ENCODE data around the gene CASP7. TPM values are rescaled to one million over a fixed set of nuclear protein-coding genes. Genes with fewer than 3 reads are reported as not detected.

Gene CASP7
- total and polyA plus RNA-seq, 2 donors (not counting 1 experiment from before 2014, with no cell fraction given): 5.7 to 23.9 TPM

- ChIA-PET POLR2A (no interaction called here), CTCF (no interaction called here)
- Mint-ChIP-seq H3K4me3 (no peak overlapping the region), H3K4me1 (no peaks in the 10 kb centered on the region), H3K9me3 (ENCODE audit: insufficient read depth) (no peaks in the 10 kb centered on the region), H3K27me3 (peaks cover 17% of the 10 kb centered on the region), H3K27ac (no peak overlapping the region)
- WGBS (ENCODE audit: insufficient coverage): 69% methylated on average over 2 of the region's 2 CpGs
- Histone ChIP-seq H3K9ac (ENCODE audit: low read length) (no peak overlapping the region), H3K27me3 (replicated peaks in 1 of 4; ENCODE audit: control extremely low read depth in 1 of 4, control insufficient read depth in 3 of 4, insufficient read depth in 4 of 4, low read length in 3 of 4) (no peaks in the 10 kb centered on the region), H3K79me2 (ENCODE audit: control insufficient read depth, insufficient read depth, low read length) (no peaks in the 10 kb centered on the region), H3K4me3 (ENCODE audit: control extremely low read depth in 1 of 5, extremely low read depth in 1 of 5, insufficient read depth in 1 of 5, low read depth in 2 of 5, low read length in 4 of 5) (no peak overlapping the region), H2AFZ (ENCODE audit: insufficient read depth, low read depth, low read length, poor library complexity, severe bottlenecking) (no peak overlapping the region), H3K27ac (ENCODE audit: low read length in 2 of 2) (no peak overlapping the region), H3K36me3 (replicated peaks in 1 of 2; ENCODE audit: control extremely low read depth in 1 of 2, control insufficient read depth in 1 of 2, extremely low read depth in 1 of 2, insufficient read depth in 2 of 2, low read length in 1 of 2) (no peaks in the 10 kb centered on the region), H4K20me1 (ENCODE audit: control insufficient read depth, insufficient read depth, low read length, poor library complexity, severe bottlenecking) (no peaks in the 10 kb centered on the region), H3K9me3 (ENCODE audit: control extremely low read depth in 1 of 3, control insufficient read depth in 2 of 3, insufficient read depth in 1 of 3, low read length in 2 of 3) (no peaks in the 10 kb centered on the region), H3K4me2 (replicated peaks; ENCODE audit: low read depth, low read length, poor library complexity, severe bottlenecking) (no peak overlapping the region), H3K4me1 (ENCODE audit: control insufficient read depth in 2 of 2, insufficient read depth in 2 of 2, low read length in 2 of 2) (no peaks in the 10 kb centered on the region)
- ATAC-seq (ENCODE audit: low read depth): no peak
- DNase-seq: no peak
- intact Hi-C loops (cut with micrococcal nuclease): no loop called here
- TF ChIP-seq, protein P1, sequence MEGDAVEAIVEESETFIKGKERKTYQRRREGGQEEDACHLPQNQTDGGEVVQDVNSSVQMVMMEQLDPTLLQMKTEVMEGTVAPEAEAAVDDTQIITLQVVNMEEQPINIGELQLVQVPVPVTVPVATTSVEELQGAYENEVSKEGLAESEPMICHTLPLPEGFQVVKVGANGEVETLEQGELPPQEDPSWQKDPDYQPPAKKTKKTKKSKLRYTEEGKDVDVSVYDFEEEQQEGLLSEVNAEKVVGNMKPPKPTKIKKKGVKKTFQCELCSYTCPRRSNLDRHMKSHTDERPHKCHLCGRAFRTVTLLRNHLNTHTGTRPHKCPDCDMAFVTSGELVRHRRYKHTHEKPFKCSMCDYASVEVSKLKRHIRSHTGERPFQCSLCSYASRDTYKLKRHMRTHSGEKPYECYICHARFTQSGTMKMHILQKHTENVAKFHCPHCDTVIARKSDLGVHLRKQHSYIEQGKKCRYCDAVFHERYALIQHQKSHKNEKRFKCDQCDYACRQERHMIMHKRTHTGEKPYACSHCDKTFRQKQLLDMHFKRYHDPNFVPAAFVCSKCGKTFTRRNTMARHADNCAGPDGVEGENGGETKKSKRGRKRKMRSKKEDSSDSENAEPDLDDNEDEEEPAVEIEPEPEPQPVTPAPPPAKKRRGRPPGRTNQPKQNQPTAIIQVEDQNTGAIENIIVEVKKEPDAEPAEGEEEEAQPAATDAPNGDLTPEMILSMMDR (IDR thresholded peaks at IDR 0.05): no peak
- TF ChIP-seq EZH2 (IDR thresholded peaks at IDR 0.05; ENCODE audit: borderline replicate concordance, insufficient read depth, low read depth, low read length, poor library complexity, severe bottlenecking): no peak
Measured at GRCh38 chr10:113656896-113657295, 22.8 kb upstream of the CASP7 start.

DNA sequence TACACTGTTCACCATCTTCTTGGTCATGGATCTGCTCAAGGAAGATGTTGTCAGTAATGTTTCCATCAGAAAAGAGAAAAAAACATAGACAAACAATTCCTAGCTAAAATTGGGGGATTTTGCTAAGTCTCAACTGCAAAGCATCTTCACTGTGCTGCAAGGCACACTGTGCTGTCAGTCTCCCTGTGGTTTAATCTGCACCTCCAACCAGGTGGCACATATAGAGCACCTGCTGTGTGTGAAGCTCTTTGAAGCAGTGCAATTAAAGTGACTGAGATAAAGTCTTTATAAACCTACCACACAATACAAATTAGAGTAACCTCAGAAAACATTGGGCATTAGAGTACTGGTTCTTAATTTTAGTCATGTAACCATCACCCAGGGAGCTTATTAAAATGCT is 22.2 kb upstream of the CASP7 start:
- Histone ChIP-seq H3K79me2 (ENCODE audit: control insufficient read depth, insufficient read depth, low read length) (no peaks in the 10 kb centered on the region), H3K27me3 (replicated peaks in 1 of 4; ENCODE audit: control extremely low read depth in 1 of 4, control insufficient read depth in 3 of 4, insufficient read depth in 4 of 4, low read length in 3 of 4) (no peaks in the 10 kb centered on the region), H2AFZ (ENCODE audit: insufficient read depth, low read depth, low read length, poor library complexity, severe bottlenecking) (no peak overlapping the region), H3K36me3 (replicated peaks in 1 of 2; ENCODE audit: control extremely low read depth in 1 of 2, control insufficient read depth in 1 of 2, extremely low read depth in 1 of 2, insufficient read depth in 2 of 2, low read length in 1 of 2) (no peaks in the 10 kb centered on the region), H3K27ac (ENCODE audit: low read length in 2 of 2) (no peak overlapping the region), H3K4me2 (replicated peaks; ENCODE audit: low read depth, low read length, poor library complexity, severe bottlenecking) (no peak overlapping the region), H4K20me1 (ENCODE audit: control insufficient read depth, insufficient read depth, low read length, poor library complexity, severe bottlenecking) (no peaks in the 10 kb centered on the region), H3K9ac (ENCODE audit: low read length) (no peak overlapping the region), H3K4me1 (ENCODE audit: control insufficient read depth in 2 of 2, insufficient read depth in 2 of 2, low read length in 2 of 2) (no peaks in the 10 kb centered on the region), H3K9me3 (ENCODE audit: control extremely low read depth in 1 of 3, control insufficient read depth in 2 of 3, insufficient read depth in 1 of 3, low read length in 2 of 3) (no peaks in the 10 kb centered on the region), H3K4me3 (ENCODE audit: control extremely low read depth in 1 of 5, extremely low read depth in 1 of 5, insufficient read depth in 1 of 5, low read depth in 2 of 5, low read length in 4 of 5) (no peak overlapping the region)
- H3K27ac Mint-ChIP-seq: no peak overlapping the region
- ATAC-seq (ENCODE audit: low read depth) (no peak), DNase-seq (no peak)
- H3K27me3 Mint-ChIP-seq: peaks cover 15% of the 10 kb centered on the region
- POLR2A ChIA-PET: no interaction called here
- CTCF ChIA-PET: no interaction called here
- no peak overlapping the region for H3K4me3 Mint-ChIP-seq
- no peaks in the 10 kb centered on the region for H3K9me3 Mint-ChIP-seq (ENCODE audit: insufficient read depth)
- H3K4me1 Mint-ChIP-seq: no peaks in the 10 kb centered on the region
- intact Hi-C loops (cut with micrococcal nuclease): no loop called here
- no peak for TF ChIP-seq EZH2 (IDR thresholded peaks at IDR 0.05; ENCODE audit: borderline replicate concordance, insufficient read depth, low read depth, low read length, poor library complexity, severe bottlenecking)
- TF ChIP-seq, protein P1 (IDR thresholded peaks at IDR 0.05): no peak

All from B cell (primary cell).